GM18861 (cell line): Measurements from ENCODE around the gene HS3ST5.

Experiments used
- ATAC-seq: cut with Tn5 transposase; IDR thresholded peaks from one replicate; pipeline ENCODE4 v1.9.1; 2021; ENCODE audit not compliant: unreplicated experiment

The HS3ST5 gene, protein sequence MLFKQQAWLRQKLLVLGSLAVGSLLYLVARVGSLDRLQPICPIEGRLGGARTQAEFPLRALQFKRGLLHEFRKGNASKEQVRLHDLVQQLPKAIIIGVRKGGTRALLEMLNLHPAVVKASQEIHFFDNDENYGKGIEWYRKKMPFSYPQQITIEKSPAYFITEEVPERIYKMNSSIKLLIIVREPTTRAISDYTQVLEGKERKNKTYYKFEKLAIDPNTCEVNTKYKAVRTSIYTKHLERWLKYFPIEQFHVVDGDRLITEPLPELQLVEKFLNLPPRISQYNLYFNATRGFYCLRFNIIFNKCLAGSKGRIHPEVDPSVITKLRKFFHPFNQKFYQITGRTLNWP

GRCh38 chr6:114342826-114343781 is at the start of gene HS3ST5:
HS3ST5 (minus strand) TSS chr6:114343023; CDS start chr6:114062845, 280,178 bp downstream.
- ATAC-seq = no peak

- ATAC-seq = no peak
Measured at GRCh38 chr6:114390176-114390575, 47.4 kb upstream of the HS3ST5 start.

DNA sequence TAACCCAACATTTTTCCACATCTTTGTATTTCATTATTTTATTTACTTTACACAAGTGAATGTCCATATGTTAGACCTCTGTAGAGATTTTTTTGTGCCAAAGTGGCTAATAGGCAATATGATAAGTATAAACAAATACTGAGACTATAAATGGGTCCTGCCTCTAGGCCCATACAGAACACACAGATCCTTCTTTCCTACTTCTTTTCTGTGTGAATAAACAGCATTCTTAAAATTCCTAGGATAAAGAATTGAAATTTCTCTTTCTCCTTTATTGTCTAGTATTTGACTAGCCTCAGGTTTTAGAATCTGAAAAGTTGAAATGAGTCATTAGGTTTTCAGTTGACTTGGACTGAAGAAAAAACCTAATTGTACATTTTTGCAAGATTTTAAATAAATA is 46.3 kb upstream of the HS3ST5 start:
- ATAC-seq = no peak

DNA sequence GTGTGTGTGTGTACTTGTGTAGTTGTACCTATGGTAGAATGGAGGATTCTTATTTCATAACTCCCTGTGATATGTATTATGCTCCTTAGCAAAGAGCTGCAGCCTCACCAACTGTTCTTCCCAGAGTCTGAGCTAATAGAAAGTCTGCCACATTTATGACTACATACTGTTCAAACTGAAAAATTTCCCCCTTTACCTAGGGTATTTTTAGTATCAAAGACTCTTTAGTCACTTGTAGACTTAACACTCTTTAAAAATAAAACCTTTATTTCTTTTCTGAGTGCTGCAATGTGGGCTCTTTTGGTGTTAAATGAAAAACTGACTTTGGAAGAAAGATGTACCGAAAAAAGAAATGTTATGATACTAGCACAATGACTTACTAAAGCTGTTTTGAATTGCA is 39.6 kb upstream of the HS3ST5 start:
- no peak for ATAC-seq

- no peak for ATAC-seq
Measured at GRCh38 chr6:114377881-114378280, 35.1 kb upstream of the HS3ST5 start.

GRCh38 chr6:114376611-114377175 is 33.9 kb upstream of the HS3ST5 start:
- no peak for ATAC-seq

DNA sequence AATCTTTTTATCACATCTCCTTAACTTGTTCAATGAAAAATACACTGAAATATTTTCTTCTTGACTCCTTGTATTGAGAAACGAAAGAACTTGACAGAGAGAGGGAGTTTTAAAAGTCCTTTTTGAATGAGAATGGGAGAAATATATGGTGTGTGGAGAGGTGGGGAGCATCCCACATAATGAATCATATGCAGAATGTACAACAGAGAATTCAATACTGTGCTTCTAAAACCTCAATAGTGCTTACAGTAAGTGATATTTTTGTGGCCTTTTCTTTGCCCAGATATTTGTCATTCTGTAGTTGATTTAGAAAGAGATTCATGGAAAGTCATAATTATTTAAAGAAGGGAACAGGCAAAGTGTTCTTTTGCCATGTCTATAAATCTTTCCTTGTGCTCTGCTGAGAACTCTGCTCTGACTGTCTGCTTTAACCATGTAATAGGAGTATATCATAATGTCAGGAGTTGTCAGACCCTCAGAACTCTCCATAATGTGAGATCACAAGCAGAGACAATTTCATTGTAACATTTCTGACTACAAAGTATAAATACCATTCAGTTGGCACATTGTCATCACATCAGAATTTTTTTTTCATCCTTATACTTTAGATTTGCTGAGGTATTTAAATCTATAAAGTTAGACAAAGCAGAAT is 32.8 kb upstream of the HS3ST5 start:
- no peak for ATAC-seq

DNA sequence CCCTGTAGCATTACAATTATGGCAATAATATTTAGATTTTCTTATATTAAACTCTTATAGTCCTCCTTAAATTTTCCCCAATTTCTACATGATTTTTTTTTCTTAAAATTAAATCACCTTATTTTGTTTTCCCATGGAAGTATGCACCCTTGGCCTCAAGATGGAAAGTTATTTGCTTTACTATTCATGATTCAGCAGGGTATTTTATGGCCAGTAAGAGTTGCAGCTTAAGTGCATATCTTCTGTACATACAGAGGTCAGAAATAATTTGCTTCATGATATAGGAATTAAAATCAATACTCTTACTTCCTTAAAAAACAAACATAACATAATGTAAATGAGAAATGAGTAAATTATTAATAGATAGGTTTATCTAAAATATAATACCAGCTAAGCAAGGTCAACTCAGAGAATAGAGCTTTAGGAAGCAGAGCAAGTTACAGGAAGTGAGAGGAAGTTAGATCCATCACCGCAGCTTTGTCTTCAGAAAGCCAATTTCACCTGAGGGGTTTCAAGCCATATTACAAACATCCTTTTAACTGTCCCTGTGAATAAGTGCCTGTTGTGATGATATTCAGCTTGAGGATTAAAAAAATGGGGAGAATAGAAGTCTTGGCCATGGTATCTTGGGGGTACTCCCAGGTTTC is 24.6 kb upstream of the HS3ST5 start:
- no peak for ATAC-seq

- no peak for ATAC-seq
Measured at GRCh38 chr6:114366899-114367298, 24.1 kb upstream of the HS3ST5 start.

GRCh38 chr6:114364301-114364700 is 21.5 kb upstream of the HS3ST5 start:
- ATAC-seq = no peak

DNA sequence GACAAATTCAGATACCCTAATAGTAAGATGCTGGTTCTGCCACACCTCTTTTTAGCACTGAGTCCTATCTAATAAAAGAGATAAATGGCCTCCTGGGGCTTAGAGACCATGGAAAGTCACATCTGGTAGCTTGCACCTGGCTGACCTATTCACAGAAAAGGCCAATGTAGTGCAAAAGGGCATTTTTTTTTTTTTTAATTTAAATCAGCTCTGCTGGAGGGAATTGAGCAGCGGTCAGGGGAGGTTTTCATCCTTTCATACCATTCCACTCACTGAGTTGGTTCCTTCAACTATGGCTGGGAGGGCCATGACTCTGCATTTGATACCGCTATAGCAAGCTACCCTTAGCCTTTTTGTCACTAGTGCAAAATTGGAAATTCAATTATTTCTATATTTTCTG is 20.1 kb upstream of the HS3ST5 start:
- no peak for ATAC-seq

DNA sequence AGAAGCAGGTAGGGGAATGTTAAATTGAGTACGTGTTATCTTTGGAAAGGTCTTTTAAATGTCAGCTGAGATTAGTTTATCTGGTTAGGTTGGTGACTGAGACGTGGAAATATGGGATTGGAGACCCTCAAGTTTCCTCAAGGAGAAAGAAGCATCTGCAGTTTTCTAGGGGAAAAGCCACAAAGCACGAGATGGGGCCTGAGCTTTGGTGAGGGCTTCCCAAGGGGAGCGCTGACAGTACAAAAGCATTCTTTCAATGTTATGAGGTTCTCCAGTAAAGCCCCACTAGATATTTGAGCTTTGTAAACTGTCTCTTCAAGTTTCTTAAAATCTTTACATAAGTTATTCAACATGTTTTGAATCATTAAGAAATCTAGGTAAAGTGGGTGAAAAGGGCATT is 19.6 kb upstream of the HS3ST5 start:
- ATAC-seq = no peak

GRCh38 chr6:114361036-114361435 is 18.2 kb upstream of the HS3ST5 start:
- no peak for ATAC-seq

GRCh38 chr6:114355300-114355699 is 12.5 kb upstream of the HS3ST5 start:
- ATAC-seq = no peak

DNA sequence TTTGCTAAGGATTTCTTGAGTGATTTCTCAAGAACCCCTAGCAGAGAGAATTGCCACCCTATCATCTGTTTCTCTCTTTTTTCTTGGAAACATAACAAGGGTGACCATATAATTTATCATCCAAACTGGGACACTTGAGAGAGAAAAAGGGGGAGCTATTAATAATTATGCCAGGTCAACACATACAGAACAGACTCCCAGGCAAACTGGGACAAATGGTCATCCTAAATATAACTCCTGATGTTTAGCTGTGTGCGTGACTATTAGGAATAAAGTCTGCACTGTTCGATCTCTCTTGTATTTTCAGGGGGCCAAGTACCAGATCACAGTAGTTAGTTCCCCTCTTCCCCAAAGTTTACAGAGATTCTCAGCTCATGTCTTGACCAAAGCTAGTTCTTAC is 11.7 kb upstream of the HS3ST5 start:
- ATAC-seq = no peak

DNA sequence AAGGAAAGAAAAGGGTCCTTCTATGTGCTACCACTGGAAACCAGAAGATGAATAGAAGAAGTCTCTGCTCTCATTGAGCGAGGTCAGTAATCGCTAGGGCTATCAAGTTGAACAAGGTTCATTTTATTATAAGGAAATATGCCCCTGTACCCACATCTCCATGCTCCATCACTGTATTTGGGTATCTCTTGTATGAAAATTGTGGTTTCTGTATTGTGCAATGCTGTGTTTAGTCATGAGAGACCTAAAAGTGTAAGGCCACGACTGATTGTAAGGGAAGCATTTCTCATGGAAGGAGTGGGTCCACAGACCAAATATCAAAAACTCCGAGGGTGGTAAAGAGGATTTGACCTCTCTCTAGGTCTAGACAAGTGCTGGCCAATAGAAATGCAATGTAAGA is 3.6 kb upstream of the HS3ST5 start:
- ATAC-seq = no peak

GRCh38 chr6:114344971-114345275 is 2.1 kb upstream of the HS3ST5 start:
- no peak for ATAC-seq

- ATAC-seq = no peak
Measured at GRCh38 chr6:114344246-114344970, 1.6 kb upstream of the HS3ST5 start.

DNA sequence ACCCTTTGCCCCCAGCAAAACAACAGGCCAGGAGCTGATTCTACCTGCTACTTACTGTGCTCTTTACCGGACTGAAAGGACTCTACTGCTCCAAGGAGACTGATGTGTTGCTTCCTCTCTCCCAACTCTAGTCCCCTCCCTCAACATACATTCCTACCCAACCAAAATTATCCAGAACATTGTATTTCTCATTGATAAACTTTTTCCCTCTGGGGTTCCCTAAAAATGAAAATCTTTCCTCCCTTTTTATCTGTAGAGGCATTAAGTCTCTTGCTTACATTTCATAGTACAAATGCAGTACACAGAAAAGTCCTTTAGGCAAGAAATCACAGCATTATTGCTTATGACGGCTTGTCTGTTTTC is 940 bp upstream of the HS3ST5 start:
- ATAC-seq = no peak

DNA sequence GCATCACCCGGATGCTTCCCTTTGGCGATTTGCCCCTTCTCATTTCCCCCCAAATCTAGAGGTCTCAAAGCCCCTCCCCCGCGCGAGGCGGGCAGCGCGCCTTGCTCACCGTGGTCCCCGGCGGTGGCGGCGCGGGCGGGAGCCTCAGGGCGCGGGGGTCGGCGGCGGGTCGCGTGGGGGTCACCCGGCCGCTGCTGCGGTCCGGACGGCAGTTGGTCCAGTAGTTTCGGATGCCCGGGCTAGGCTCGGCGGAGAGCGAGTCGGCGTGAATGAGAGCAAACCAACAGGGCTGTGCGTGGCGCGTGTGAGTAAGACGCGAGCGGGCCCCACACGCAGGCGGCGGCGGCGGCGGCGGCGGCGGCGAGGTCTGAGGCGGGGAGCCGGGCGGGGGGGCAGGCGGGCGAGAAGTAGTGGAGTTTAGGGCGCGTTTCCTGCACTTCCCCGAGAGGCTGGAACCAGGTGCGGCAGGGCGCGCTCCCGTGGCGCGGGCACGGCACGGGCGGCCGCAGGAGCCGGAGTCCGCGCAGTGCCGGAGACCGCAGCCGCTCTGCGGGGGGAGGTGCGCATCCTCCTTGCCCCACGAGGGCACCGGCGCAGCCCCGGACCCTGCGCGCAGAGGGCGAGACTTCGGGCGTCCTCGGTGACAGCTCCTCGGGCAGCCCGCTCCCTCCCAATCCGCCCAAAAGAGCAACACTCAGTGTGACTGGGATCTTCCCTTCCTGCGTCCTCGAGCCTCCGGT is 567 bp downstream of the HS3ST5 start:
- ATAC-seq = no peak
